ENCODE data around the gene ESPN. TPM values are rescaled to one million over a fixed set of nuclear protein-coding genes. Genes with fewer than 3 reads are reported as not detected.

The ESPN gene
- polyA plus RNA-seq, 1 experiment, result not detected

GRCh38 chr1:6461538-6462411 is 37.2 kb downstream of the ESPN start:
- ChIA-PET CTCF (interaction anchor here (0.9 to 2.3 kb wide), 4 partner anchors 10 to 215 kb away, joined by 5 to 7 read pairs (median 6); no protein-coding TSS in a partner anchor), POLR2A (no interaction called here)
- DNase-seq (ENCODE audit: low read depth), result no peak
- no peak for TF ChIP-seq CTCF (IDR thresholded peaks at IDR 0.05; ENCODE audit: insufficient read depth, low read depth, low read length)
- Histone ChIP-seq H3K4me3 (ENCODE audit: low read depth, low read length) (no peak overlapping the region), H3K27me3 (ENCODE audit: control insufficient read depth, insufficient read depth, low read length) (peaks cover 4% of the 10 kb centered on the region), H3K36me3 (ENCODE audit: control insufficient read depth, insufficient read depth, low read length) (peaks cover 9% of the 10 kb centered on the region)

GRCh38 chr1:6462412-6463119 is 38.0 kb downstream of the ESPN start:
- H3K36me3 ChIP-seq (ENCODE audit: control insufficient read depth, insufficient read depth, low read length), result peaks cover 12% of the 10 kb centered on the region
- DNase-seq (ENCODE audit: low read depth), result no peak
- no peak overlapping the region for H3K4me3 ChIP-seq (ENCODE audit: low read depth, low read length)
- no peak for TF ChIP-seq CTCF (IDR thresholded peaks at IDR 0.05; ENCODE audit: insufficient read depth, low read depth, low read length)
- CTCF ChIA-PET, result interaction anchor here (0.9 to 2.3 kb wide), 5 partner anchors 9 to 216 kb away, joined by 3 to 7 read pairs (median 5); no protein-coding TSS in a partner anchor
- POLR2A ChIA-PET, result no interaction called here
- 0 out of 2 replicates have a peak, but pooled peaks cover 2% of the 10 kb centered on the region for H3K27me3 ChIP-seq (ENCODE audit: control insufficient read depth, insufficient read depth, low read length)

GRCh38 chr1:6463120-6463412 is 38.5 kb downstream of the ESPN start:
- ChIA-PET POLR2A (no interaction called here), CTCF (interaction anchor here (0.9 to 2.3 kb wide), 5 partner anchors 9 to 217 kb away, joined by 3 to 7 read pairs (median 5); no protein-coding TSS in a partner anchor)
- Histone ChIP-seq H3K36me3 (ENCODE audit: control insufficient read depth, insufficient read depth, low read length) (peaks cover 15% of the 10 kb centered on the region), H3K4me3 (ENCODE audit: low read depth, low read length) (no peak overlapping the region), H3K27me3 (ENCODE audit: control insufficient read depth, insufficient read depth, low read length) (0 out of 2 replicates have a peak, but pooled peaks cover 2% of the 10 kb centered on the region)
- no peak for DNase-seq (ENCODE audit: low read depth)
- TF ChIP-seq CTCF (IDR thresholded peaks at IDR 0.05; ENCODE audit: insufficient read depth, low read depth, low read length), result no peak

GRCh38 chr1:6464514-6464836 is 39.9 kb downstream of the ESPN start:
- H3K27me3 ChIP-seq (ENCODE audit: control insufficient read depth, insufficient read depth, low read length), result 0 out of 2 replicates have a peak, but pooled peaks cover 2% of the 10 kb centered on the region
- peaks cover 25% of the 10 kb centered on the region for H3K36me3 ChIP-seq (ENCODE audit: control insufficient read depth, insufficient read depth, low read length)
- H3K4me3 ChIP-seq (ENCODE audit: low read depth, low read length), result no peak overlapping the region
- DNase-seq (ENCODE audit: low read depth), result no peak
- TF ChIP-seq CTCF (IDR thresholded peaks at IDR 0.05; ENCODE audit: insufficient read depth, low read depth, low read length), result no peak
- POLR2A ChIA-PET, result no interaction called here
- CTCF ChIA-PET, result interaction anchor here (0.7 to 2.3 kb wide), 3 partner anchors 19 to 218 kb away, joined by 3 to 6 read pairs (median 5); no protein-coding TSS in a partner anchor

GRCh38 chr1:6464915-6465314 is 40.3 kb downstream of the ESPN start:
- Histone ChIP-seq H3K4me3 (ENCODE audit: low read depth, low read length) (no peak overlapping the region), H3K27me3 (ENCODE audit: control insufficient read depth, insufficient read depth, low read length) (0 out of 2 replicates have a peak, but pooled peaks cover under 1% of the 10 kb centered on the region), H3K36me3 (ENCODE audit: control insufficient read depth, insufficient read depth, low read length) (peaks cover 27% of the 10 kb centered on the region)
- ChIA-PET CTCF (interaction anchor here (2.1 kb wide), 1 partner anchor 20 kb away, joined by 5 read pairs; no protein-coding TSS in a partner anchor), POLR2A (no interaction called here)
- no peak for DNase-seq (ENCODE audit: low read depth)
- TF ChIP-seq CTCF (IDR thresholded peaks at IDR 0.05; ENCODE audit: insufficient read depth, low read depth, low read length), result no peak

Measured in BJ (cell line).